ENCODE data around the gene CCDC126.
"Not testable (repeated sequence)": the region's sequence is repeated elsewhere in the genome, so short reads cannot be mapped to it uniquely, and the experiment has no call there.

CCDC126 gene

GRCh38 chr7:23662124-23662983 is 65.2 kb downstream of the CCDC126 start:
- TF ChIP-seq ZFX (IDR thresholded peaks at IDR 0.05) (no peak), CTCF (conservative IDR thresholded peaks at IDR 0.05) (no peak)
- H3K27ac ChIP-seq, result no peak overlapping the region

GRCh38 chr7:23662984-23663313 is 65.8 kb downstream of the CCDC126 start:
- H3K27ac ChIP-seq, result no peak overlapping the region
- TF ChIP-seq CTCF (conservative IDR thresholded peaks at IDR 0.05), result no peak
- no peak for TF ChIP-seq ZFX (IDR thresholded peaks at IDR 0.05)

GRCh38 chr7:23664122-23664521 is 66.9 kb downstream of the CCDC126 start:
- no peak for TF ChIP-seq CTCF (conservative IDR thresholded peaks at IDR 0.05)
- no peak for TF ChIP-seq ZFX (IDR thresholded peaks at IDR 0.05)
- no peak overlapping the region for H3K27ac ChIP-seq

GRCh38 chr7:23672033-23672432 is 74.9 kb downstream of the CCDC126 start:
- TF ChIP-seq CTCF (conservative IDR thresholded peaks at IDR 0.05) (no peak), ZFX (IDR thresholded peaks at IDR 0.05) (no peak)
- H3K27ac ChIP-seq, result no peak overlapping the region

- peak; percentile 73 for TF ChIP-seq CTCF (conservative IDR thresholded peaks at IDR 0.05)
- TF ChIP-seq ZFX (IDR thresholded peaks at IDR 0.05), result no peak
- H3K27ac ChIP-seq, result peak within 1 kb of the TSS; percentile 68
These were observed 82.8 kb downstream of the CCDC126 start, which contains the start of gene FAM221A for GRCh38 chr7:23679898-23680413. FAM221A (plus strand) TSS chr7:23680199; CDS start chr7:23680219, 20 bp downstream.

- TF ChIP-seq ZFX (IDR thresholded peaks at IDR 0.05), result no peak
- TF ChIP-seq CTCF (conservative IDR thresholded peaks at IDR 0.05), result no peak
- peak overlapping the region; percentile 68 for H3K27ac ChIP-seq
These were observed 83.5 kb downstream of the CCDC126 start for GRCh38 chr7:23680414-23681405.

GRCh38 chr7:23684041-23684440 is 86.9 kb downstream of the CCDC126 start:
- not testable (repeated sequence) for H3K27ac ChIP-seq
